Stomach (tissue), 9 donors: ENCODE measurements around the gene GALK2. TPM values are rescaled to one million over a fixed set of nuclear protein-coding genes. Genes with fewer than 3 reads are reported as not detected.
A peak's percentile ranks its signal among the peaks of the same experiment; 100 is the strongest.

Experiments
- DNase-seq, 2 donors: peaks; one replicate each; pipeline versions ENCODE4 v3.0.0 to v3.0.0-alpha.2; 2013 to 2019
- H3K27ac ChIP-seq, 5 donors: fragments of 200-600 bp in 4 of 5; sonication (generic) in 4 of 5; one replicate each; pipeline ENCODE4 v1.5.1; 2013 to 2019; ENCODE audit warnings: mild to moderate bottlenecking in 1 of 5, moderate library complexity in 1 of 5
- H3K27me3 ChIP-seq, 3 donors: fragments of 200-600 bp; sonication (generic); one replicate each; pipeline ENCODE4 v1.5.1; 2017 to 2019; ENCODE audit warnings: mixed run types in 1 of 3
- H3K36me3 ChIP-seq, 4 donors: fragments of 200-600 bp; sonication (generic); 1 replicate in 3 of 4; 2 replicates in 1 of 4; pipeline ENCODE4 v1.5.1; 2016 to 2019
- H3K4me1 ChIP-seq, 4 donors: fragments of 200-600 bp; sonication (generic); one replicate each; pipeline ENCODE4 v1.5.1; 2016 to 2019
- H3K4me3 ChIP-seq, 4 donors: fragments of 200-600 bp; sonication (generic) in 3 of 4; one replicate each; pipeline ENCODE4 v1.5.1; 2016 to 2019; ENCODE audit warnings: mild to moderate bottlenecking in 1 of 4
- H3K9me3 ChIP-seq, 4 donors: fragments of 200-600 bp; sonication (generic); one replicate each; pipeline ENCODE4 v1.5.1; 2016 to 2019
- EP300 ChIP-seq: sonication (generic); formaldehyde crosslinking; IDR thresholded peaks from one replicate; pipeline ENCODE4 v1.6.1; 2017; ENCODE audit warnings: antibody characterized with exemption
- POLR2A ChIP-seq, 4 donors: fragments of 450-650 bp; IDR thresholded peaks; one replicate each; pipeline ENCODE4 v1.6.1; 2016; ENCODE audit warnings: antibody characterized with exemption in 4 of 4, control low read depth in 2 of 4, mild to moderate bottlenecking in 1 of 4, moderate library complexity in 1 of 4
- POLR2AphosphoS5 ChIP-seq, 3 donors: sonication (generic); formaldehyde crosslinking; IDR thresholded peaks; one replicate each; pipeline ENCODE4 v1.6.1; 2016; ENCODE audit warnings: antibody characterized with exemption in 3 of 3
- WGBS, 5 donors: extraction: QIAGEN DNeasy Blood & Tissue Kit in 3 of 5; methylation state at CpG; one replicate each; pipeline versions ENCODE4 v1.1.5 to v1.1.7; 2013 to 2018; 5-methylcytosine and 5-hydroxymethylcytosine counted together
- intact Hi-C: fragments of 100-400 bp; cut with DNase I; formaldehyde crosslinking; loops from one replicate; pipeline ENCODE4 v1.15.1; 2023; ENCODE audit warnings: low total_unique reads
- polyA plus RNA-seq, 3 donors: library from polyadenylated mRNA; stranded (reverse); fragments of 200-250 nt; gene quantifications; one replicate each; pipeline ENCODE4 v1.2.3, GENCODE V29; 2013
- total RNA-seq, 5 donors: library from RNA; depleted of rRNA; stranded (reverse); fragments of >200 nt; gene quantifications; one replicate each; pipeline versions ENCODE4 v1.1.0 to v1.2.3, GENCODE V29; 2014 to 2016
- TF ChIP-seq, protein P1 (sequence below), 7 experiments: fragments of 450-650 bp in 4 of 7; fragments of 200-600 bp in 3 of 7; sonication (generic) in 3 of 7; IDR thresholded peaks; one replicate each; pipeline ENCODE4 v1.5.1; 2016 to 2019; ENCODE audit warnings: antibody characterized with exemption in 7 of 7, control low read depth in 2 of 7, mild to moderate bottlenecking in 1 of 7
- donor health status: healthy with polysubstance abuse.
- donor health status: Bipolar disorder and iron deficiency.
- donor health status: healthy.

Gene GALK2
- total and polyA plus RNA-seq, 8 donors = 9.6 to 149 (median 20.8) TPM

DNA sequence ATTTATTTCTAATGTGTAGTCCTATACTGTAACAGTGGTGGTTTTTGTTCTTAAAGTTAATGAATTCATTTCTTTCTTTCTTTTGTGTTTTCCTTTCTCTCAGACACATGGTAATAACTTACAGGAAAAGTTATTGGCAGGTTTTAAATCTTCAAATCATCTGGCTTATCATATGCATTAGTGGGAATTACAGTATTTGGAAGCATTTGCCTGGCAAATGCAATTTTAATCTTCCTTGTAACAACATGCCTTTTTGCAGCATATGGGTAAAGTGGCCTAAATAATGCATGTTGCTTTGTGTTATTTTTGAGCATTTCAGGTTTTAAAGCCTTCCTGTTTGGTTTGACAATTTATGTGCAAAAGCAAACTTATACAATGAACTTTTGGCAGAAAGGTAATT lies 66.8 kb downstream of the GALK2 start:
- H3K4me3 ChIP-seq = no peak overlapping the region
- TF ChIP-seq POLR2A (IDR thresholded peaks at IDR 0.05) (no peak), POLR2AphosphoS5 (IDR thresholded peaks at IDR 0.05) (no peak), EP300 (no peak)
- DNase-seq = no peak
- H3K36me3 ChIP-seq = peaks cover 0 to 26% (median 17%) of the 10 kb centered on the region in 4 donors
- peak overlapping the region in 1 of 5 donors; percentile 29 for H3K27ac ChIP-seq
- intact Hi-C loops = no loop called here
- H3K4me1 ChIP-seq = peaks cover 0 to 43% (median 17%) of the 10 kb centered on the region in 4 donors
- H3K27me3 ChIP-seq = no peaks in the 10 kb centered on the region
- H3K9me3 ChIP-seq = no peaks in the 10 kb centered on the region

DNA sequence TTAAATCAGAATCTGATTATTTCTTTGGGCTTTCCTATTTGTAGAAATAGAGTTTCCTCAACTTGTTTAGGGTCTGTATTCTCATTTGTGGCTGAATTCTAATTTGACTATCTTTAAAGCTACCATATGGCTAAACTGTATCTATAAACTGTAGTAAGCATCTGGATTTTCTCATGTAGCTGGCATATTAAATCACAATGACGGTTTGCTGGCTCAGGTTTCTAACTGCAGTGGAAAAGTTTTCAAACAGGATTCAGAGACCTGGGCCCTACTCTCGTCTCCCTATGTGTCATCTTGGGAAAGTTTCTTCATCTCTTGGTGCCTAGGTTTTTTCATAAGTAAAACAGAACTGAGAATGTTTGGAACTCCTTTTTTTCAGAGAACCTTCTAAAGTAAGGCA lies 68.3 kb downstream of the GALK2 start:
- Histone ChIP-seq H3K27me3 (no peaks in the 10 kb centered on the region), H3K36me3 (peaks cover 0 to 29% (median 18%) of the 10 kb centered on the region in 4 donors), H3K27ac (peak overlapping the region in 4 of 5 donors; percentile 22 to 52 (median 34)), H3K9me3 (no peaks in the 10 kb centered on the region), H3K4me3 (no peak overlapping the region), H3K4me1 (peaks cover 0 to 43% (median 17%) of the 10 kb centered on the region in 4 donors)
- TF ChIP-seq POLR2AphosphoS5 (IDR thresholded peaks at IDR 0.05) = peak in 2 of 3 donors; percentile 9 to 17
- TF ChIP-seq, protein P1, sequence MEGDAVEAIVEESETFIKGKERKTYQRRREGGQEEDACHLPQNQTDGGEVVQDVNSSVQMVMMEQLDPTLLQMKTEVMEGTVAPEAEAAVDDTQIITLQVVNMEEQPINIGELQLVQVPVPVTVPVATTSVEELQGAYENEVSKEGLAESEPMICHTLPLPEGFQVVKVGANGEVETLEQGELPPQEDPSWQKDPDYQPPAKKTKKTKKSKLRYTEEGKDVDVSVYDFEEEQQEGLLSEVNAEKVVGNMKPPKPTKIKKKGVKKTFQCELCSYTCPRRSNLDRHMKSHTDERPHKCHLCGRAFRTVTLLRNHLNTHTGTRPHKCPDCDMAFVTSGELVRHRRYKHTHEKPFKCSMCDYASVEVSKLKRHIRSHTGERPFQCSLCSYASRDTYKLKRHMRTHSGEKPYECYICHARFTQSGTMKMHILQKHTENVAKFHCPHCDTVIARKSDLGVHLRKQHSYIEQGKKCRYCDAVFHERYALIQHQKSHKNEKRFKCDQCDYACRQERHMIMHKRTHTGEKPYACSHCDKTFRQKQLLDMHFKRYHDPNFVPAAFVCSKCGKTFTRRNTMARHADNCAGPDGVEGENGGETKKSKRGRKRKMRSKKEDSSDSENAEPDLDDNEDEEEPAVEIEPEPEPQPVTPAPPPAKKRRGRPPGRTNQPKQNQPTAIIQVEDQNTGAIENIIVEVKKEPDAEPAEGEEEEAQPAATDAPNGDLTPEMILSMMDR (IDR thresholded peaks at IDR 0.05) = no peak
- TF ChIP-seq EP300 = no peak
- intact Hi-C loops = no loop called here
- WGBS, 5 donors = 56 to 78% (median 64%) methylated on average over 2 of the region's 2 CpGs
- peak in 1 of 2 donors; percentile 80 for DNase-seq

DNA sequence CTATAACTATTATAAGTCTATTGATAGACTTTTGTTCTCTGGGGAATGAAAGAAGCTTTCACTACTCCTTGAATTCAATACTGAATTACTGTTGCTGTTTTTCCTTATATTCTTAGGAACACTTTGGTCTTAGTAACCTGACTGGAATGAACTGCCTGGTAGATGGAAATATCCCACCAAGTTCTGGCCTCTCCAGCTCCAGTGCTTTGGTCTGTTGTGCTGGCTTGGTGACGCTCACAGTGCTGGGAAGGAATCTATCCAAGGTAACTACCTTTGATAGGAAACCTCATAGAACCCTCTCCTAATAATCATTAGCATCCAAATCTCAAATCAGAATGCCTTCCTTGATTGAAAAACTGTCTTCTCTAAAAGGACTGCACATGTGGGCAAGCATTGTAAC lies 69.1 kb downstream of the GALK2 start:
- DNase-seq = peak in 1 of 2 donors; percentile 21
- Histone ChIP-seq H3K9me3 (no peaks in the 10 kb centered on the region), H3K4me3 (no peak overlapping the region), H3K4me1 (peaks cover 0 to 43% (median 17%) of the 10 kb centered on the region in 4 donors), H3K27me3 (no peaks in the 10 kb centered on the region), H3K27ac (peak overlapping the region in 4 of 5 donors; percentile 22 to 52 (median 34)), H3K36me3 (peaks cover 3 to 33% (median 20%) of the 10 kb centered on the region in 4 donors)
- WGBS, 5 donors = 89 to 100% (median 95%) methylated on average over 1 of the region's 1 CpG
- intact Hi-C loops = no loop called here
- TF ChIP-seq POLR2A (IDR thresholded peaks at IDR 0.05) = no peak
- TF ChIP-seq POLR2AphosphoS5 (IDR thresholded peaks at IDR 0.05) = no peak
- TF ChIP-seq, protein P1 (IDR thresholded peaks at IDR 0.05) = no peak
- no peak for TF ChIP-seq EP300

DNA sequence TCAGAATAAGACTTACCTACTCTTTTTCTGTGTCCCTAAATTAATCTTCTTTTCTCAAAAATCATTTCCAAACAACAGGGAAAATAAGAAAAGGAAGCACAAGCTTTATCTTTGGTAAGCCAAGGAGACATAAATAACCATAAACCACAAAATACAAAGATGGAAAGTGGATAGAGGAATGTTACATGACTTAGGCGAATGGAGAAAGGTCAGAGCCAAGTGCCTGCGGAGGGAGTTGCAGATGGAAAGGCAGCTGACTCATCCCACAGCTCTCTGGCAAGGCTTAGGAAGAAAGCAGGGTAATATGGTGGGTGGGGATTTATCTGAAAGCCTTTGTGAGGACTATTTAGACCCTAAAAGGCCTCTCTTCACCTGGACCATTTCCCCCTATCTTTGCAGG lies 72.8 kb downstream of the GALK2 start:
- 65 to 83% (median 78%) methylated on average over 2 of the region's 2 CpGs for WGBS, 5 donors
- intact Hi-C loops = no loop called here
- H3K4me1 ChIP-seq = peaks cover 0 to 31% (median 10%) of the 10 kb centered on the region in 4 donors
- no peak for TF ChIP-seq POLR2AphosphoS5 (IDR thresholded peaks at IDR 0.05)
- no peak for TF ChIP-seq POLR2A (IDR thresholded peaks at IDR 0.05)
- TF ChIP-seq, protein P1 (IDR thresholded peaks at IDR 0.05) = no peak
- no peak for TF ChIP-seq EP300
- peaks cover 3 to 40% (median 20%) of the 10 kb centered on the region in 4 donors for H3K36me3 ChIP-seq
- H3K27ac ChIP-seq = no peak overlapping the region
- H3K9me3 ChIP-seq = no peaks in the 10 kb centered on the region
- H3K27me3 ChIP-seq = no peaks in the 10 kb centered on the region
- H3K4me3 ChIP-seq = no peak overlapping the region
- no peak for DNase-seq

DNA sequence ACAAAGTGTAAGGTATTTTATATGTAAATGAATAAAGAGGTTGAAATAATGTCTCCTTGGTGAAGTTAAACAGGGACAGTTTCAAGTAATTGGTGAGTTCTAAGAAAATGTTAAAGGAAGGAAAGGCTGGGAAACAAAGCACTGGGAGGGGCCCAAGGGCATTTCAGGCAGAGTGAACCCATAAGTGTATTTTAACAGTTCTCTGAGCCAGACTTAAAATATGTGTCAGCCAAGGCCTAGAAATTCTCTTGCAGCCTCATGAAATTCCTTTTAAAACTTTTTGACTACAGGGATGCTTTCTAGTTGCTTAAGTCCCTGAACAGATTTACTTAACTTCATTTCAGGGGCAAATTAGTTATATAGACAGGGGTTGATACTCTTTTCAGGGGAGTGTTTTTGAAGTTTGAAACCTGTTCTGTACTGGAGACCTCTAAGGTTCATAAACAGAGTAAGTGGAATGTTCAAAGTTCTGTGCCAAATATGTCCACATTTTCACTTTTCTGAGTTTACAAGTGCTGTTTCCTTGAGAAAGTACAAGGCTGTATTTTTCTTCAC lies 77.6 kb downstream of the GALK2 start:
- Histone ChIP-seq H3K9me3 (no peaks in the 10 kb centered on the region), H3K4me3 (no peak overlapping the region), H3K36me3 (peaks cover 3 to 18% (median 13%) of the 10 kb centered on the region in 4 donors), H3K27me3 (no peaks in the 10 kb centered on the region), H3K4me1 (peaks cover 0 to 22% (median 5%) of the 10 kb centered on the region in 4 donors), H3K27ac (peak overlapping the region in 1 of 5 donors; percentile 47)
- DNase-seq = peak in 1 of 2 donors; percentile 17
- TF ChIP-seq POLR2A (IDR thresholded peaks at IDR 0.05) (no peak), POLR2AphosphoS5 (IDR thresholded peaks at IDR 0.05) (no peak), EP300 (no peak)
- TF ChIP-seq, protein P1 (IDR thresholded peaks at IDR 0.05) = no peak
- intact Hi-C loops = no loop called here
